ENCODE measurements around the gene SLC35C1. TPM values are rescaled to one million over a fixed set of nuclear protein-coding genes. Genes with fewer than 3 reads are reported as not detected.

Gene SLC35C1
- total and polyA plus RNA-seq, 2 of the 13 experiments (the other 11 are each of a cell fraction or from before 2014, with no cell fraction given): 2.9 to 7.0 TPM

- TF ChIP-seq ZHX2 (IDR thresholded peaks at IDR 0.05; ENCODE audit: low read depth) (0 out of 2 replicates have a peak, but pooled peaks have one; percentile 44), ZHX2 (CRISPR knock-in tag; IDR thresholded peaks at IDR 0.05; ENCODE audit: borderline replicate concordance) (no peak), CEBPZ (IDR thresholded peaks at IDR 0.05; ENCODE audit: low read length) (no peak), SNAPC2 (CRISPR knock-in tag; IDR thresholded peaks at IDR 0.05) (peak; percentile 66; the same call in 1 of the 2 replicates), CENPBD1 (CRISPR knock-in tag; IDR thresholded peaks at IDR 0.05; ENCODE audit: borderline replicate concordance, low read depth) (no peak), ZBTB44 (CRISPR knock-in tag; IDR thresholded peaks at IDR 0.05) (no peak), ZFP36L2 (CRISPR knock-in tag; IDR thresholded peaks at IDR 0.05) (no peak), ZHX1 (CRISPR knock-in tag; IDR thresholded peaks at IDR 0.05; ENCODE audit: low read depth) (peak; percentile 53), NR2F6 (IDR thresholded peaks at IDR 0.05) (no peak), NR2F6 (CRISPR knock-in tag; IDR thresholded peaks at IDR 0.05) (no peak; the same call in 1 of the 2 replicates), EEA1 (CRISPR knock-in tag; IDR thresholded peaks at IDR 0.05; ENCODE audit: borderline replicate concordance) (no peak), ZNF672 (CRISPR knock-in tag; IDR thresholded peaks at IDR 0.05) (no peak; the same call in 1 of the 2 replicates), FIP1L1 (IDR thresholded peaks at IDR 0.05; ENCODE audit: borderline replicate concordance, insufficient read depth, low read depth, low read length) (no peak), TAF1 (CRISPR knock-in tag; IDR thresholded peaks at IDR 0.05) (peak; percentile 99)
Measured at GRCh38 chr11:45846974-45847910, 42.3 kb downstream of the SLC35C1 start, which contains the start of gene CRY2 (continued).

Data from HepG2 (cell line).